Nephron progenitor cell (in vitro differentiated cells): Measurements from ENCODE around the gene NPBWR2.
"Not testable (repeated sequence)": the region's sequence is repeated elsewhere in the genome, so short reads cannot be mapped to it uniquely, and the experiment has no call there.

Experiments used
- DNase-seq: peaks from one replicate; pipeline ENCODE4 v3.0.0; 2021
- H3K27ac Mint-ChIP-seq: 2 replicates; pipeline ENCODE4 v1.8.0; 2021; ENCODE audit warnings: mild to moderate bottlenecking, moderate library complexity, mixed read lengths
- H3K27me3 Mint-ChIP-seq: 2 replicates; pipeline ENCODE4 v1.8.0; 2021; ENCODE audit warnings: mild to moderate bottlenecking, low read depth, mixed read lengths; ENCODE audit not compliant: poor library complexity
- H3K36me3 Mint-ChIP-seq: 2 replicates; pipeline ENCODE4 v1.8.0; 2021; ENCODE audit warnings: low read depth, mixed read lengths
- H3K4me1 Mint-ChIP-seq: 2 replicates; pipeline ENCODE4 v1.8.0; 2021; ENCODE audit warnings: mixed read lengths
- H3K4me3 Mint-ChIP-seq: 2 replicates; pipeline ENCODE4 v1.8.0; 2021; ENCODE audit warnings: mild to moderate bottlenecking, moderate library complexity, mixed read lengths
- H3K9me3 Mint-ChIP-seq: 2 replicates; pipeline ENCODE4 v1.8.0; 2021; ENCODE audit warnings: mild to moderate bottlenecking, moderate library complexity, mixed read lengths
- TF ChIP-seq, protein P1 (sequence below): fragments of 200-600 bp; sonication (generic); IDR thresholded peaks from 2 replicates; pipeline ENCODE4 v1.5.0; 2021; ENCODE audit warnings: antibody characterized with exemption

Gene NPBWR2

DNA sequence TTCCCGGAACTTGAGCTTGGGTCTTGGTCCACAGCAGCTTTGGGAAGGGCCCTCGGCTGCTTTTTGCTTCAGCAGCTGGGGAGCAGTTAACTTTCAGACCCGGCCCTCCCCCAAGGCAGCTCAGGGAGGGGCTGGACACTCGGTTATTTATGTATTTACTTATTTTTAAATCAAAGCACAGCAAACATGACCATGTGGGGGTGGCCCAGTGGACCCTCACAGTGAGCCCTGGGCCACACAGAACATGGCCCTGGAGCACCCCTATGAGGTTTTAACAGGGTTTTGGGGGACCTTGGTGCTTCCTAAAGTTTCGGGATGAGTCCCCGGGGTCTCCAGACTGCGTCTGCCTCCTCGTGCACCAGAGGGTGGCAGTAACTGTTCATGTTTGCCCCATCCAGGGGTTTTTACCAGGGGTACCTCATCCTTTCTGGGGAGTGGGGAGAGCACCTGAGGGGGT is 26.6 kb upstream of the NPBWR2 start:
- H3K27ac Mint-ChIP-seq, result no peak overlapping the region
- H3K36me3 Mint-ChIP-seq, result no peaks in the 10 kb centered on the region
- DNase-seq, result peak; percentile 1
- H3K4me1 Mint-ChIP-seq, result no peaks in the 10 kb centered on the region
- TF ChIP-seq, protein P1, sequence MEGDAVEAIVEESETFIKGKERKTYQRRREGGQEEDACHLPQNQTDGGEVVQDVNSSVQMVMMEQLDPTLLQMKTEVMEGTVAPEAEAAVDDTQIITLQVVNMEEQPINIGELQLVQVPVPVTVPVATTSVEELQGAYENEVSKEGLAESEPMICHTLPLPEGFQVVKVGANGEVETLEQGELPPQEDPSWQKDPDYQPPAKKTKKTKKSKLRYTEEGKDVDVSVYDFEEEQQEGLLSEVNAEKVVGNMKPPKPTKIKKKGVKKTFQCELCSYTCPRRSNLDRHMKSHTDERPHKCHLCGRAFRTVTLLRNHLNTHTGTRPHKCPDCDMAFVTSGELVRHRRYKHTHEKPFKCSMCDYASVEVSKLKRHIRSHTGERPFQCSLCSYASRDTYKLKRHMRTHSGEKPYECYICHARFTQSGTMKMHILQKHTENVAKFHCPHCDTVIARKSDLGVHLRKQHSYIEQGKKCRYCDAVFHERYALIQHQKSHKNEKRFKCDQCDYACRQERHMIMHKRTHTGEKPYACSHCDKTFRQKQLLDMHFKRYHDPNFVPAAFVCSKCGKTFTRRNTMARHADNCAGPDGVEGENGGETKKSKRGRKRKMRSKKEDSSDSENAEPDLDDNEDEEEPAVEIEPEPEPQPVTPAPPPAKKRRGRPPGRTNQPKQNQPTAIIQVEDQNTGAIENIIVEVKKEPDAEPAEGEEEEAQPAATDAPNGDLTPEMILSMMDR, result no peak
- H3K27me3 Mint-ChIP-seq, result peaks cover 33% of the 10 kb centered on the region
- H3K4me3 Mint-ChIP-seq, result no peak overlapping the region
- H3K9me3 Mint-ChIP-seq, result peaks cover 5% of the 10 kb centered on the region

- Mint-ChIP-seq H3K9me3 (peaks cover 16% of the 10 kb centered on the region), H3K36me3 (no peaks in the 10 kb centered on the region), H3K4me3 (no peak overlapping the region), H3K27me3 (peaks cover 24% of the 10 kb centered on the region), H3K4me1 (no peaks in the 10 kb centered on the region), H3K27ac (no peak overlapping the region)
- TF ChIP-seq, protein P1, result no peak
- peak; percentile 1 for DNase-seq
Observed at GRCh38 chr20:64131406-64131805, 24.0 kb upstream of the NPBWR2 start.

GRCh38 chr20:64130876-64131275 is 23.5 kb upstream of the NPBWR2 start:
- H3K9me3 Mint-ChIP-seq, result peaks cover 16% of the 10 kb centered on the region
- peaks cover 19% of the 10 kb centered on the region for H3K27me3 Mint-ChIP-seq
- TF ChIP-seq, protein P1, result no peak
- H3K27ac Mint-ChIP-seq, result no peak overlapping the region
- no peaks in the 10 kb centered on the region for H3K36me3 Mint-ChIP-seq
- DNase-seq, result no peak
- no peaks in the 10 kb centered on the region for H3K4me1 Mint-ChIP-seq
- H3K4me3 Mint-ChIP-seq, result no peak overlapping the region

DNA sequence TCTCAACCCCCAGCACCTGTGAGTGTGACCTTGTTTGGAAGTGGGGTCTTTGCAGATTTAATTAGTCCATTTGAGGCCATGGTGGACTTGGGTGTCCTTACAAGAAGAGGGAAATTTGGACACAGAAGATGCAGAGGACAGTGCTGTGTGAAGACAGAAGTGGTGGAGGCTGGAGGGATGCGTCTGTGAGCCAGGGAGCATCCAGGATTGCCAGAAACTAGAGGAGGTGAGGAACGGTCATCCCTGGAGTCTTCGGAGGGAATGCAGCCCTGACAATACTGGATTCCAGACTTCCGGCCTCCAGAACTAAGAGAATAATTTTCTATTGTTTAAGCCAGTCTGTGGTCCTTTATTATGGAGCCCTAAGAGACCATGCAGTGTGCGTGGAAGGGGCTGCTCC is 22.9 kb upstream of the NPBWR2 start:
- Mint-ChIP-seq H3K9me3 (peaks cover 17% of the 10 kb centered on the region), H3K27me3 (peaks cover 13% of the 10 kb centered on the region), H3K27ac (no peak overlapping the region), H3K4me3 (no peak overlapping the region), H3K4me1 (no peaks in the 10 kb centered on the region), H3K36me3 (no peaks in the 10 kb centered on the region)
- TF ChIP-seq, protein P1, result no peak
- DNase-seq, result peak; percentile 1

DNA sequence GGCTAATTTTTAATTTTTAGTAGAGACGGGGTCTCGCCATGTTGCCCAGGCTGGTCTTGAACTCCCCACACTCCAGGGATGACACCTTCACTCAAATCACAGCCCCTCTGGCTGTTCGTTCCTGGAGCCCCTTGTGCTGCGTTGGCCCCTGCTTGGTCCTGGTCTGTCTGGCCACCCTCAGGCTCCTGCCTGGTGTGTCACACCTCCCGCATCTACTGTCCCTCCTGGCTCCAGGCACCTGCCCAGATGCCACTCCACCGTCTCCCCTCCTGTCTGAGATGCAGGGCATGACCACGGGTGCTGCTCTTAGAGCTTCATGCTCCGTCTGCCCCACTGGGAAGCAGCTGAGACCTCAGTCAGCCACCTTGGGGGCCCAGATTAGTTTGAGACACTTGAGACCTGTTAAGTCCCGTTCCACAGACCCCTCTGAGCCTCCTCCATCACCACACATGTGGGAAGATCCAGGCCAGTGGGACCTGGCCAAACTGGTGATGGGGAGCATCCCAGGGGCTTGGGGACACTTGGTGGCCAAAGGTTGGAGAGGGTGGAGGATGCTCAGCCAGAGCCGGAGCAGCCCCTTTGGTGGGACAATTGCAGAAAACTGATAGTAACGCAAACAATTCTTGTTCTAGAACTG is 21.9 kb upstream of the NPBWR2 start:
- Mint-ChIP-seq H3K9me3 (peaks cover 20% of the 10 kb centered on the region), H3K36me3 (no peaks in the 10 kb centered on the region), H3K4me3 (no peak overlapping the region), H3K27me3 (peaks cover 13% of the 10 kb centered on the region), H3K27ac (no peak overlapping the region), H3K4me1 (no peaks in the 10 kb centered on the region)
- TF ChIP-seq, protein P1, result no peak
- DNase-seq, result no peak

DNA sequence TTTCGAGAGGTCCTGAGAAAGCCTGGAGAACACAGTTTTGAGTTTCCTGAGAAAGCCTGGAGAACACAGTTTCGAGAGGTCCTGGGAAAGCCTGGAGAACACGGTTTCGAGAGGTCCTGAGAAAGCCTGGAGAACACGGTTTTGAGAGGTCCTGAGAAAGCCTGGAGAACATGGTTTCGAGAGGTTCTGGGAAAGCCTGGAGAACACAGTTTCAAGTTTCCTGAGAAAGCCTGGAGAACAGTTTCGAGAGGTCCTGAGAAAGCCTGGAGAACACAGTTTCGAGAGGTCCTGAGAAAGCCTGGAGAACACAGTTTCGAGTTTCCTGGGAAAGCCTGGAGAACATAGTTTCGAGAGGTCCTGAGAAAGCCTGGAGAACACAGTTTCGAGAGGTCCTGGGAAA is 16.2 kb upstream of the NPBWR2 start:
- H3K36me3 Mint-ChIP-seq, H3K4me3 Mint-ChIP-seq, H3K27ac Mint-ChIP-seq, DNase-seq, H3K4me1 Mint-ChIP-seq: not testable (repeated sequence)
- H3K9me3 Mint-ChIP-seq, result peaks cover 19% of the 10 kb centered on the region
- peaks cover 41% of the 10 kb centered on the region for H3K27me3 Mint-ChIP-seq

- not testable (repeated sequence) for H3K4me3 Mint-ChIP-seq, DNase-seq, H3K4me1 Mint-ChIP-seq, H3K27ac Mint-ChIP-seq, H3K36me3 Mint-ChIP-seq
- Mint-ChIP-seq H3K9me3 (peaks cover 13% of the 10 kb centered on the region), H3K27me3 (peaks cover 41% of the 10 kb centered on the region)
Observed at GRCh38 chr20:64122927-64123326, 15.6 kb upstream of the NPBWR2 start.
